IPS DF 19.7 (cell line): ENCODE data around the gene DLG2.
A peak's percentile ranks its signal among the peaks of the same experiment; 100 is the strongest.
"Not testable (repeated sequence)": the region's sequence is repeated elsewhere in the genome, so short reads cannot be mapped to it uniquely, and the experiment has no call there.

ENCODE experiments used
- DNase-seq: peaks from one replicate; pipeline ENCODE4 v3.0.0-alpha.2; 2013; ENCODE audit warnings: low read depth, low spot score

The DLG2 gene

DNA sequence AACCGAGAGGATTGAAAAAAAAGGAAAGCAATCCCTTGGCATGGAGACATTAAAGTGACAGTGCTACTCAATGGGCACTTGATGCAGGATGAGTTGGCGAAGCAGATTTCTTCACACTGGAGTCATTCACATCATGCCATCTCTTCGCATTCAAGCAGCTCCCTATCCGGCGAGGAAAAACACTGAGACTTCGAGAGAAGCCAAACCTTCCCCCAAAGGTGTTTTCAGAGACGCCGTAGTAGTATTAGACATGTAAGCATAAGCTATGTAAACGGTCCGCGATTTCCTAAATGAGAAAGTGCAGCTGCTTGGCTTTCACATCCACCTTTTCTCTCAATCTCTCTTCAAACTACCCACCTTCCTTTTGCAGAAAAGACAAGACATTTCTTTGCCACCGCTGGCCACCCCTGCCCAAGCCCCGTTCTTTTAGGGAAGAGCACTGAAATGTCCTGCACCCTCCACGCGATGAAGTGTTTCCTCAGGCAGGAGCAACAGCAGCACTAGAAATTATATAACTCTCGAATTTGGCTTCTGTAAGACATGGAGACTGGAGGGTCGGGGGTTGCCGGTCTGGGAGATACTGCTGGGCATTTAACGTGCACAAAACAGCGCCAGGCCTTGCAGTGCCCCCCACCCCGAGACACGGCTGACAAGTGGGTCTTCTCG, at the start of gene DLG2:
DLG2 (minus strand) TSS at position 13 of the 666 bp plus-strand sequence.
- DNase-seq: no peak

DNA sequence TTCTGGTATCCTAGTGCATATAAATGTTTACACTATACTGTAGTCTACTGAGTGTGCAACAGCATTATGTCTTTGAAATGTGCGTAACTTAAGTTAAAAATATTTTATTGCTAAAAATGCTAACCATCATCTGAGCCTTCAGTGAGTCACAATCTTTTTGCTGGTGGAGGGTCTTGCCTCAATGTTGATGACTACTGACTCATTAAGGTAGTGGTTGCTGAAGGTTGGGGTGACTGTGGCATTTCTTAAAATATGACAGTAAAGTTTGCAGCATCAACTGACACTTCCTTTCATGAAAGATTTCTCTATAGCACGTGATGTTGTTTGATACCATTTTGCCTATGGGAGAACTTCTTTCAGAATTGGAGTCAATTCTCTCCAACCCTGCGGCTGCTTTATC, 46.2 kb upstream of the DLG2 start:
- DNase-seq: no peak

DNA sequence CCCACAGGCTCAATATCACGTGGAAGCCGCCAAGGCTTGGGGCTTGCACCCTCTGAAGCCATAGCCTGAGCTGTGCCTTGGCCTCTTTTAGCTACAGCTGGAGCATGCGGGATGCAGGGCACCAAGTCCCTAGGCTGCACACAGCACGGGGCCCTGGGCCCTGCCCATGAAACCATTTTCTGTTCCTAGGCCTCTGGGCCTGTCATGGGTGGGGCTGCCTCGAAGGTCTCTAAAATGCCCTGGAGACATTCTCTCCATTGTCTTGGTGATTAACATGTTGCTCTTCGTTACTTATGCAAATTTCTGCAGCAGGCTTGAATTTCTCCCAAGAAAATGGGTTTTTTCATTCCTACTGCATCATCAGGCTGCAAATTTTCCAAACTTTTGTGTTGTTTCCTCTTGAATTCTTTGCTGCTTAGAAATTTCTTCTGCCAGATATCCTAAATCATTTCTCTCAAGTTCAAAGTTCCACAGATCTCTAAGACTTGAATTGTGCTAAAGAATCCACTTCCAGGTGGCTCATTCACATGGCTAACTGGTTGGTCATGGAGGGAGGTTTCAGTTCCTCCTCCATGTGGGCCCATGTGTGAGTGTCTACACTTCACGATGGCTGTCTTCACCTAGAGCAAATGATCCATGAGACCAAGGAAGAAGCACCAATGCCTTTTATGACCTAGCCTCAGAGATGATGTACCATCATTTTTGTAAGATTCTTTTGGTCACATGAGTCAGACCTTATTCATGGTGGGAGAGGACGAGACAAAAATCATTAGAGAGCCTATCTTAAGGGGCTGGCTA, 45.2 kb upstream of the DLG2 start:
- DNase-seq: no peak

DNA sequence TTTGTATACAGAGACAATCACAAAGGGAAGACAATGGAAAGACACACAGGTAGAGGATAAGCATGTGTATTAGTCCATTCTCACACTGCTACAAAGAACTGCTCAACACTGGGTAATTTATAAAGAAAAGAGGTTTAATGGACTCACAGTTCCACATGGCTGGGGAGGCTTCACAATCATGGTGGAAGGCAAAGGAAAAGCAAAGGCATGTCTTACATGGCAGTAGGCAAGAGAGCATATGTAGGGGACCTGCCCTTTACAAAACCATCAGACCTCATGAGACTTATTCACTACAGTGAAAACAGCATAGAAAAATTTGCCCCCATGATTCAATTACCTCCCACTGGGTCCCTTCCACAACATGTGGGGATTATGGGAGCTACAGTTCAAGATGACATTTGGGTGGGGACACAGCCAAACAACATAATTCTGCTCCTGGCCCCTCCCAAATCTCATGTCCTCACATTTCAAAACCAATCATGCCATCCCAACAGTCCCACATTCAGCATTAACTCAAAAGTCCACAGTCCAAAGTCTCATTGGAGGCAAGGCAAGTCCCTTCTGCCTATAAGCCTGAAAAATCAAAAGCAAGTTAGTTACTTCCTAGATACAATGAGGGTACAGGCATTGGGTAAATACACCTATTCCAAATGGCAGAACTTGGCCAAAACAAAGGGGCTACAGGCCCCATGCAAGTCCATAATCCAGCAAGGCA, 44.0 kb upstream of the DLG2 start:
- not testable (repeated sequence) for DNase-seq

DNA sequence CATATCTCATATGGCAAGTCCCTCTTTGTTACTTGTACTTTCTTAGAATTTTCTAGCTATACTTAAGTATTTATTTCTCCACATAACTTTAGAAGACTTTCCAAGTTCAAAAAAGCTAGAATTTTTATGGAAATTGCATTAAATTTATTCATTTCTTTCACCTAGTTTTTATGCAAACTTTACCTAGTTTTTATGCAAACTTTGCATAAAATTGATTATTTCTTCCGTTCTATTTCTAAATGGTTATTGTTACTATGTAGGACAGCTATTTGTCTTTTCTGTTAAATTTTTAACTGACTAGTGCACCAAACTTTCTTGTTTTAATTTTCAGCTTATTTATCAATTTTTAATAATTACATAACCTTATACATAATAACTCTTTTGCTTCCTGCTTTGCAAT, 41.0 kb upstream of the DLG2 start:
- no peak for DNase-seq

DNA sequence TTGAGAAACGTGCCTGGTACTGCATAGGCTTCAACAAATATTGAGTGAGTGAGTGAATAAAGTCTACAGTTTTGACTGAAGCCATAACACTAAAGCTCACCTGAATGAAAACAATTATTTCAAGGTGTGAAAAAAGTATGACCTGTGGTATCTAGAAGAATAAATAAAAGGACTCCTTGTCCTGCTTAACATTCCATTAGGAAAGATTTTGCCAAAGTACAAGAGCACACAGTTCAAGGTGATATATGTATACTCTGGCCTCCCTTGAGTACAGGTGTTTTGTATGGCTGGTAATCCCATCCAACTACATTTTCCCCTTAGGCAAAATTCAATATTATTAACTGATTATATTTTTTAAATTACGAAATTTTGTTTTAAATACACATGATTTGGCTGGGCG, 39.5 kb upstream of the DLG2 start:
- no peak for DNase-seq

DNA sequence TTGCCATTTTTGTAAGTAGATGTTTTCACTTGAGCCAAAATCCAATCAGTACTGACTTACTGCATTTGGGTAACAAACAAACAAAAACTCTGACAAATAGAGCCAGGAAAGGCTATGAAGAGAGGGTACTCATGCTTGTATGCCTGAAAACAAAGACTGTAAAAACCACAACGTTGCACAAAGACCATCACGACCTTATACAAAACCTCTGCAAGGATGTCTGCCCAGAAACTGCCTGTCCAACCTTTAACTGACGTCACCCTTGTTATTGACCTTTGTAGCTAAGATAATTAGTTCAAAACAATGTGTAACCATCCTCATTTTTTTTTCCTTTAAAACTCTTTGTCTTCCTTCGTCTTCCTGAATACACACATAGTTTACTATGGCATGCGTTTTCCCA, 38.6 kb upstream of the DLG2 start:
- DNase-seq: no peak

DNA sequence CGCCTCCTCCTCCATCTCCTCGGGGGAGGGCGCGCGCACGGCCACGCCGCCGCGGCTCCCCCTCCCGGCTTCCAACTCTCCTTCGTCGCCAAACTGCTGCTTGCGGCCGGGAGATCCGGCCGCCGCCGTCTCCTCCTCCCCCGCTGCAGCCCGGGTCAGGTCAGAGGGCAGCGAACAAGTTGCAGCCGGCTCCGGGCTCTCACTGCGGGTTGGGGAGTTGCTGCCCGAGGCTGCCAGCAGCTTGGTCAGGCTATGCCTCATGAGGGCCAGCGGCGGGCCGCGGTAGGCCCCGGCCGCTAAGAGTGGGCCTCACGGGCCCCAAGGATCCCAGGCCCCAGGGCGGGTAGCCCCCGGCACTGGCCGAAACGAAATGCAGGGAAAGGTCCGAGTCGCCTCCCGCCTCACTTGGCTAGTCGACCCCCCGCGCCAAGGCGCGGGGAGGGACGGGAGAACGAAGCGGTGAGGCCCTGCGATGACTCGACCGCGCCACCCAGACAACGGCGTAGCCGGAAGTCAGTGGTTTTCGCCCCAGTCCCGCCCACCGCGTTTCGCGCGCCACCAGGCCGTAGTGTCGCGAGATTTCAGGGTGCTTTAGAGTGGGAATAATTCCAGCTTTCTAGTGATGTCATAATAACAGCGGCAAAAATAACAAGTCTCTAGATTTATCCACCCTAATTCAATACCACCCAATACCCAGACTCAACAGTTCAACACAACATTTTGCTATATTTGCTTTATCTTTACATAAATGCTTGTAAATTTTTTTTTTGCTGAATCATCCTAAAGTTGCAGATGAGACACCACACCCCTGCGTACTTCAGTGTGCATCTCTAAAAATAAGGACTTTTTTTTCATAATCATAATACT, 37.7 kb upstream of the DLG2 start, which contains the start of gene CREBZF:
CREBZF (minus strand) TSS at position 515 of the 867 bp plus-strand sequence; CDS start at position 261, 254 bp downstream.
- no peak for DNase-seq

DNA sequence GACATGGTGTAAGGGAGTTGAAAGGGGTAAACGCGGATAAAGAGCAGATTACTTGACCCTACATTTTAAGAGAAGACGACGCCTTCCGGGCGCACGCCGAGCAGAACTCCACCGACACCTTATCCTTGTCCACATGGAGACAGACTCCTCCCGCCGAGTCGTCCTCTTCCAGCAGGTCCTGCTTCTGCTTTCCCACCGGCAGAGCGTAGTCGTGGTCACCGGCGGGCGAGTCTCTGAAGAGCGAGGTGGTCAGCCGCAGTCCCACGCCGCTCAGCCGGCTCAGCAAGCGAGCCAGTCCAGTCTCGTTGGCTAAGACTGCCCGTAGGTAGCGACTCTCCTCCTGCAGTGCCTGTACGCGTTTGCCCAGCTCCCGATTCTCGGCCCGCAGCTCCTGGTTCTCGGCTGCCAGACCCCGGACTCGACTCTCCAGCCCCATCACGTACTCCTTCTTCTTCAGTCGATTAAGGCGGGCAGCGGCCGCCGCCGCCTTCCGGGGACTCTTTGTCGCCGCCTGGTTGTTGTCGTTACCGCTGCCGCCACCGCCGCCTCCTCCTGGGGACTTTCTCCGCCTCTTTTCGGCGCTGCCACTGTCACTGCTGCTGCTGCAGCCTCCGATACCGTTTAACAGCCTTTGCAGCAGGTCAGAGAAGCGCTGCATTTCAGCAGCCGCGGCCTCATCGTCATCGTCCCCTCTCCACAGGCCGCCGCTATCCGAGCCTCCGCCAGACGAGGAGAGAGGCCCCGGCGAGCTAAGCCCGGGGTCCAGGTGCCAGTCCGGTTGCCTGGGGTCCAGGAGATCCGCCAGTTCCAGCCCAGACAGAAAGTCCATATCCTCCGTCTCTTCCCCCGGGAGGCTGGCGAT, 36.8 kb upstream of the DLG2 start:
- DNase-seq: no peak

DNA sequence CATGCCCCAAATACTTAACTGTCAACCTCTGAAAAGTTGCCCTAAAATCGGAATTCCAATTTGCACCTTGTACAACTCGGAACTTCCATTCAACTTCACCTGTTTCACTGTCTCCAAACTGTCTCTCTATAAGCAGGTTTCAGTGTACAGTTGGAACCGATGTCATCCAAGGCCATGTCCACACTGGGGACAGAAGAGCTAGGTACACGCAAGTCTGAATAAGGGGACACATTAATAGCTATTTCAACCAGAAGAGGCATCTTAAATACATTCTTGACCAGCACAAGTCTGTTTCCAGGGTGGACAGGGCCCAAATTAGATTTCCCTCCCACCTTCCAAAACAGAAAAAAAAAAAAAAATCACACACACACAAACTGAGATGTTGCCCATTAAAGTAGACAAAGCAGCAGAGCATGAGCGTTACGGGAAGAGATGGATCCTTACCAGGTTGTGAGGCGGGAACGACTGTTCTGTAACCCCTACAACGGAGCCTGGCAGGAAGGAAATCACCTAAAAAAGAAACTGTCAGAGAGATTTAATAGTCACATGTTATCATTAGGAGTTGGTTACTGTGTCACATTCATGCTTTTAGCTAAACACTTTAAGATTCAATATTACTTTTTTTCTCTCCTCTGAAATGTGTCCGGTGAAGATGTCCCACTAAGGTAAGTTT, 36.1 kb upstream of the DLG2 start:
- no peak for DNase-seq

DNA sequence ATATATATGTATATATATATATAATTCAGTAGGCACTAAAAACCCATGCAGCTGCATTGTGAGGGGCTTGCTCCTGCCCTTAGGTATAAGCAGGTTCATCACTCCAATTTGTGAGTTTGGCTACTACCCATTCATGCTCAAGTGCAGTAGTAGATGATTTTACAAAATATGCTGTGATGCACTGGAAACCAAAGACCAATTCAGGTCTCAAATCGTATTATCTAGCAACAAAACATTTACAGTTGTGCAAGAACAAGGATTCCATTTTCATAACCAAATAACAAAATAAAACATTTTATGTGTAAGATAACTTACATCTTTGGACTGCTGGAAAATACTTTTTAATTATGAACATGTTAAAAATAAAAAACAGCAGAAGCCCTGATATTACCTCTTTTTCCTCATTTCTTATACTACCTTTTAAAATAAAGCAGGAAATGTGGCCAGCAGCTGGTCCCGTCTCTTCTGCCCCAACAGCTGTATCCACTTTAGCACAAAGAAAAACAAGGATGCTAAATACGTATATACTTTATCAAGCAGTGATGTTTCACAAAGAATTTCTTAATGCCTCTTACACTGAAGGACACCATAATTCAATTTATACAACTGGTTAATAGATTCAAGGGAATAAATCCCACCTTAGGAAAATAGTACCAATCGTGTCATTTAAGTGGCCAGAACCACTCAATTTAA, 35.0 kb upstream of the DLG2 start:
- no peak for DNase-seq

DNA sequence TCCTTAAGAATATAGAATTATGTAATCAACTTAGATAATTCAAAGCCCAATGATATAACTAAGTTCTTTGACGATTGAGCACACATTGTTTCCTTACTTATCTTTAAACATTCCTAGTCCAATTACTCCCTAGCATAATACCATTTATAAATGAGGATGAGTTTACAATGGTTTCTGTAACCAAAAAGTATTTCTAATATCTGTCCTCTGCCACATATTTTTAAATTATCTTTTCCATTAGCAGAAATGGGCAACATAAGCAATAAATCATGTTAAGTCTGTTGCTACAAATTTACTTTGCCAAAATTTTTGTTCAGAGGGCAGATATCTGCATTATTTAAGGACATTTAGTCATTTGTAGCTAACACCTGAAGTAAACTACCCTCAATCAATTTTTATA, 31.0 kb upstream of the DLG2 start:
- no peak for DNase-seq

DNA sequence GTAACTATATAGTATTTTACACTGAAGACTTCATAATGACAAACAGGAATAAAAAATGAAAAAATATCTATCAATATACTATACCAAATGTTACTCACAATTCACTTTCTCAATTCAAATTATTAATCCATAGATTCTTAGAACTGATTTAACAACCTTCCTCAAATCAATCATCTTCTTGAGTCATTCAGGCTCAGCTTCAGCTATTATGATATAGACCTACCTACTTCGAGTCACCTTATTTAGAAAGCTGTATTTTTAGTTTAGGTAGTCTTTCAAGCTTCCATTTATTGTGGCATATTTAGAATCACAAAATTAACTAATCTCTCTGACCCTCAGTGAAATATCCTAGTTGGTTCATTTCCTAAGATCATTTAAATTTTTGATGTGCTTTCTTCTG, 29.6 kb upstream of the DLG2 start:
- DNase-seq: no peak

DNA sequence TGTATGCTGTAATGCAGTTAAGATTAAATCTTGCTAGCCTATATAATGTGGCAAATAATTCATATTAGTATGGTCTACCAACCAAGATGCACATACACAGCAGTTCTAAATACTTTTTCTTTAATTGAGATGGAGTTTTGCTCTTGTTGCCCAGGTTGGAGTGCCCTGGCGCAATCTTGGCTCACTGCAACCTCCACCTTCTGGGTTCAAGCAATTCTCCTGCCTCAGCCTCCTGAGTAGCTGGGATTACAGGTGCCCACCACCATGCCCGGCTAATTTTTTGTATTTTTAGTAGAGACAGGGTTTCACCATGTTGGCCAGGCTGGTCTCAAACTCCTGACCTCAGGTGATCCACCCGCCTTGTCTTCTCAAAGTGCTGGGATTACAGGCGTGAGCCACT, 27.2 kb upstream of the DLG2 start:
- not testable (repeated sequence) for DNase-seq

DNA sequence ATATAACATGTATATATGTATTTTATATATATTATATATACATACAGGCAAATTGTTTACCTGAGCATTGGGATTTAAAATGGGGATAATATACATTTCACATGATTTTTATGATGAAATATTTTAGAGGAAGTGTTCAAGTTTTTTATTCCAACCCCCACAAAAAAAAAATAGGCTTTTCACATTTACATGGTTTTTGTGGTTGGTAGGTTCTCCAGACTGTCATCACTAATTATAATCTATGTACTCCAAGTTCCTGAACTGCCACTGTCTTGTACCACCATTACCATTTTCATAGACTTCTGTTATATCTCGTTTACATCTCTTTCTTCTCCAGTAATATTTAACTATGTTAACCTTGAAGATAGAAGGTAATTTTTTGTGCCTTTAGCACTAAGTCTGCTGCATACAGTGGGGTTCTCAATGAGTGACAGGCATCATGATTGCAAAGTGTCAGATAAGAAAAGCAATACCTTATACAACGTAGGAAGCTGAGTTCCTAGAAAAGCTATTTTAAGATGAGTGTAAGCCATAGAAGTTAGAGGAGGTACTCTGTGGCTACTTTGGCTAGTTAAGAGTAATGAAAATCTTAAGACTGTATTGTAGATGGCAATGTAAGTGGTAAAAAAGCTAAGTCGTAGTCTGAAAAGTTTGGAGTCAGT, 25.8 kb upstream of the DLG2 start:
- no peak for DNase-seq

DNA sequence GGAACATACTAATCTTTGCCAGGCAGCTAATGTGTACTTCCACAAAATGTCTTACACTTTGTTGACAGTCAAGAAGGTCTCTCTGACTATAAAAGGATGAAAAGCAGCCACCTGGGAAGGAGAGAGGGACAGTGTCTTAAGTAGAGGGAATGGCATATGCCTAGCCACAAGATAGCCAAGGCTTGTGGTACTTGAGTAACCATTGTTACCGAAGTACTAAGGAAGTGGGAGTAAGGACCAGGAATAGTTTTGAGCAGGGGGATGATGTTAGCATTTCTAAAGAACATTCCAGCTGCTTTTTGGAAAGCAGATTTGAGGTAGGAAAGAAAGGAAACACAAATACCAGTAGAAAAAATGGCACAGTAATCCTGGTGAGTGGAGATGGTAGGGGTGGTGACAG, 24.0 kb upstream of the DLG2 start:
- DNase-seq: no peak

DNA sequence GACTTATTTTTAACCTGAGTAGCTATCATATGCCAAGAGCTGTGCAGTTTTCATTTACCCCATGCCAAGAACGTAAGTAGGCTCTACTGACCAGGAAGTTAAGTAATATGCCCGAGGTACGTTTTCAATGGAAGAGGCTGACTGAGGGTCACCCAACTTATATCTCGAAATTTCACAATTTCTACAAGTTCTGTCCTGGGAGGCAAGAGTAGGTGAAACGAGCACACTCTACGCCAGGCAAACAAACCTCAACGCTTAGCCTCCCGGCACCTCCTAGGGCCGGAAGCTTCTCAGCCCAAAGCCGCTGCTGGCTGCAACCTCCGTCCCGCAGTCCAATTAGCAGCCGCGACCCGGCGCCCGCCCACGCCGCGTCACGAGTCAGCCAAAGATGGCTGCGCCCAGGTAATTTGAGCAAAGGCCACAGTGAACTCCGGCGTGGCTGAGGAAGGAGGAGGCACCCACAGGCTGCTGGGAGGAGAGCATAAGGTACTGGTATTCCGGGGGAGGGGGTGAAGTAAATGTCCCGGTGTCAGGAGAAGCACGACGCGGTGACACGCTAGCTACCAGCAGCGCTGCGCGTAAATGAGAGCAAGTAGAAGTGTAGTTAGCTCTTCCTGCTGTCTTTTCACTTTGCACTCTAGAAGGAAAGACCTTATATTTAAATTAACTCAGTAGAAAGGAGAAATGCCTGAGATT, 20.6 kb upstream of the DLG2 start, which contains the start of gene TMEM126A:
TMEM126A (plus strand) TSS at position 364 of the 696 bp plus-strand sequence. CDS start 2,289 bp downstream, outside the sequence.
- peak; percentile 80 for DNase-seq

DNA sequence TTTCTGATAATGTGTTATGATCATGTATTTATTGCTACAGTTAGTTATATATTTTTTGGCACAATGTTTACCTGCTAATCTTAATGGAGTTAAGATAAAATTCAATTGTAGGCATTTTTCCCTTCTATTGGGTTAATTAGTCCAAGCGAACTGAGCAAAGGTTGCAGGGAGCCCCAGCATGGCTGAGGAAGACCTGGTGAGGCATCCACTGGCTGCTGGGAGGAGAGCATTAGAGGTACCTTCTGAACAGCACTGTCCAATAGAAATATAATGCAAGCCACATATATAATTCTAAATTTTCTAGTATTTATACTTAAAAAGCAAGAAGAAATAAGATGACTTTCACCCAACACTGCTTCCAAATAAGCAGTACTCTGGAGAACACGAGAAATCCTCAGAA, 19.9 kb upstream of the DLG2 start:
- no peak for DNase-seq
